ENCODE measurements around the gene ELOVL1. TPM values are rescaled to one million over a fixed set of nuclear protein-coding genes. Genes with fewer than 3 reads are reported as not detected.

The ELOVL1 gene
- total RNA-seq, 4 donors from 2014 or later: 99.8 to 187 (median 115) TPM

DNA sequence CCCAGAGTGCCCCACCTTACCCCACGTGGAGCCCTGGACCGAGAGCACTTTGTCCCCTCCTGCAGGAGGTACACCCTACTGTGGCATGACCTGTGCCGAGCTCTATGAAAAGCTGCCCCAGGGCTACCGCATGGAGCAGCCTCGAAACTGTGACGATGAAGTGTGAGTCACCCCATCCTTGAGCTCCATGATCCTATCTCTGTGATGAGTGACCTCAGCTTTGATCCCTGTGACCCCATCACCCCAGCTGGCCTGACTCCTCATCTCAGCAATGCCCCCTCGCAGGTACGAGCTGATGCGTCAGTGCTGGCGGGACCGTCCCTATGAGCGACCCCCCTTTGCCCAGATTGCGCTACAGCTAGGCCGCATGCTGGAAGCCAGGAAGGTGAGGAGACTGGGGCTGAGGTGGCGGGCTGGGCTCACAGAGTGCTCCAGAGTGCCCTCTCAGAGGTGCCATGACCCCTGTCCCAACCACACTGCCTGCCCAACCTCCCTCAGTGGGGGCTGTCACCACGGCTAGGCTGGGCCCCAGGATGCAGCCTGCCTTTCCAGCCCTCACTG, 46.4 kb downstream of the ELOVL1 start:
- Histone ChIP-seq H3K9me3 (peaks cover 0 to 12% (median 0%) of the 10 kb centered on the region in 3 donors), H3K27me3 (no peaks in the 10 kb centered on the region), H3K4me3 (no peak overlapping the region), H3K36me3 (peaks cover 0 to 7% (median 0%) of the 10 kb centered on the region in 3 donors), H3K27ac (no peak overlapping the region), H3K4me1 (no peaks in the 10 kb centered on the region)
- no peak for TF ChIP-seq POLR2A (IDR thresholded peaks at IDR 0.05)
- no peak for TF ChIP-seq CTCF (IDR thresholded peaks at IDR 0.05)
- WGBS, 2 donors: 80 to 93% methylated on average over 11 to 15 of the region's 16 CpGs
- intact Hi-C loops (cut with DNase I): no loop called here
- no peak for DNase-seq

DNA sequence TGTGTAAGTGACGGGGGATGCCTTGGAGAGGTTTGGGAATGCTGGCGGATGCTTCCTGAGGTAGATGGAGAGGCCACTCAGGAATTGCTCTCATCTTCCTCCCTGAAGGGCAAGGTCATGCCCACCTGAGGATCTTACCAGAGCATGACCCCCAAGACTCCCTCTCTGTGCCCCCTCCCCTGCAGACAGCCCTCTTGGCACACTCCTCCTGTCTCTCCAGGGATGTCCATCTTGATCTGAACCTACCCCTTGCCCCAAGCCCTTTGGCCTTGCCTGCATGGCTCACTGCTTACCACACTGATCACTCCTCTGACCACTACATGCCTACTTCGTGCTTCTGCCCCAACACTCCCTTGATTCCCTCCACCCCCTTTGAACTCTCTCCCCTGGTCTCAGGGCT, 48.0 kb downstream of the ELOVL1 start:
- Histone ChIP-seq H3K36me3 (peaks cover 0 to 7% (median 0%) of the 10 kb centered on the region in 3 donors), H3K4me1 (no peaks in the 10 kb centered on the region), H3K27ac (no peak overlapping the region), H3K27me3 (no peaks in the 10 kb centered on the region), H3K4me3 (no peak overlapping the region), H3K9me3 (peaks cover 0 to under 1% (median 0%) of the 10 kb centered on the region in 3 donors)
- TF ChIP-seq CTCF (IDR thresholded peaks at IDR 0.05) (no peak), POLR2A (IDR thresholded peaks at IDR 0.05) (no peak)
- WGBS, 2 donors: 90 to 93% methylated on average over 2 to 3 of the region's 3 CpGs
- intact Hi-C loops (cut with DNase I): no loop called here
- DNase-seq: no peak

GRCh38 chr1:43319288-43319687, 48.5 kb downstream of the ELOVL1 start:
- 93% methylated on average over 3 of the region's 5 CpGs; no CpG with 5 or more reads in 1 of the 2 donors for WGBS, 2 donors
- TF ChIP-seq POLR2A (IDR thresholded peaks at IDR 0.05) (no peak), CTCF (IDR thresholded peaks at IDR 0.05) (no peak)
- DNase-seq: no peak

GRCh38 chr1:43318831-43319230, 49.0 kb downstream of the ELOVL1 start:
- no peak for DNase-seq
- no peak for TF ChIP-seq CTCF (IDR thresholded peaks at IDR 0.05)
- TF ChIP-seq POLR2A (IDR thresholded peaks at IDR 0.05): no peak
- Histone ChIP-seq H3K4me3 (no peak overlapping the region), H3K36me3 (peaks cover 0 to 7% (median 0%) of the 10 kb centered on the region in 3 donors), H3K4me1 (no peaks in the 10 kb centered on the region), H3K27ac (no peak overlapping the region), H3K27me3 (no peaks in the 10 kb centered on the region), H3K9me3 (no peaks in the 10 kb centered on the region)
- intact Hi-C loops (cut with DNase I): no loop called here
- 59 to 68% methylated on average over 4 of the region's 4 CpGs for WGBS, 2 donors

More at GRCh38 chr1:43319288-43319687, 48.5 kb downstream of the ELOVL1 start:
- H3K4me1 ChIP-seq: no peaks in the 10 kb centered on the region
- no peak overlapping the region for H3K27ac ChIP-seq
- intact Hi-C loops (cut with DNase I): no loop called here
- H3K9me3 ChIP-seq: no peaks in the 10 kb centered on the region
- no peaks in the 10 kb centered on the region for H3K27me3 ChIP-seq
- H3K4me3 ChIP-seq: no peak overlapping the region
- H3K36me3 ChIP-seq: peaks cover 0 to 7% (median 0%) of the 10 kb centered on the region in 3 donors

DNA sequence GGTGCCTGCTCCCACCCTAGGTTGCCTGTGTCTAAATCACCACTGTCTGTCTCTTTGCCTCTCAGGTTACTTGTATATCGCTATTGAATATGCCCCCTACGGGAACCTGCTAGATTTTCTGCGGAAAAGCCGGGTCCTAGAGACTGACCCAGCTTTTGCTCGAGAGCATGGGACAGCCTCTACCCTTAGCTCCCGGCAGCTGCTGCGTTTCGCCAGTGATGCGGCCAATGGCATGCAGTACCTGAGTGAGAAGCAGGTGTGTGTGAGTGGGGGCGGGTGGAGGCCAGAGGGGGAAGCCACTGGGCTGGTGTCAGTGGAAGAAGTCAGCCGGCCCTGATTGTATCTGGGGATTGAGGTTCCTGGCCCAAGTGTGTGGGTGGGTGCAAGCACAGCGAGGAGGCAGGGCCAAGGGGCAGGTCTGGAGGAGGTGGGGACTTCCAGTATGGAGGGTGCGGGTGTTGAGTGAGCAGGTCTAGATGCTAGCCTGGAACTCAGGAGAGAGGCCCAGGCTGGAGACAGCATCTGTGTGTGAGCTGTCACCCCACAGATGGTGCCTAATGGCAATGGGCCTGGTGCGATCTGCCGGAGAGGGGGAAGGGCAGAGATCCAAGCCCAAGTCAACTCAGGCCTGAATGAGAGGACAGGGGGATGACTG, 49.9 kb downstream of the ELOVL1 start:
- intact Hi-C loops (cut with DNase I): no loop called here
- DNase-seq: no peak

More for the DNA sequence above, 49.9 kb downstream of the ELOVL1 start:
- Histone ChIP-seq H3K27ac (no peak overlapping the region), H3K36me3 (peaks cover 0 to 7% (median 0%) of the 10 kb centered on the region in 3 donors), H3K4me1 (no peaks in the 10 kb centered on the region), H3K27me3 (no peaks in the 10 kb centered on the region), H3K9me3 (no peaks in the 10 kb centered on the region), H3K4me3 (no peak overlapping the region)
- TF ChIP-seq POLR2A (IDR thresholded peaks at IDR 0.05) (no peak), CTCF (IDR thresholded peaks at IDR 0.05) (no peak)
- WGBS, 2 donors: 62 to 77% methylated on average over 6 to 9 of the region's 15 CpGs

Measured in esophagus squamous epithelium (tissue), 5 donors.